Measurements from ENCODE around the gene WBP1. TPM values are rescaled to one million over a fixed set of nuclear protein-coding genes. Genes with fewer than 3 reads are reported as not detected.
"Not testable (repeated sequence)": the region's sequence is repeated elsewhere in the genome, so short reads cannot be mapped to it uniquely, and the experiment has no call there.

The WBP1 gene
- 28.8 and 29.0 TPM in 2 replicates for total RNA-seq

GRCh38 chr2:74458132-74458937 is at the start of gene WBP1:
Gene WBP1 (plus strand): TSS chr2:74458438. CDS start chr2:74458603, 165 bp downstream.
- H3K27ac Mint-ChIP-seq: peak within 1 kb of the TSS; percentile 100
- H3K36me3 Mint-ChIP-seq (ENCODE audit: low read depth): peaks cover 48% of the 10 kb centered on the region
- no peaks in the 10 kb centered on the region for H3K27me3 Mint-ChIP-seq
- H3K4me3 Mint-ChIP-seq: peak within 1 kb of the TSS; percentile 100
- no peaks in the 10 kb centered on the region for H3K9me3 Mint-ChIP-seq
- intact Hi-C loops (cut with micrococcal nuclease): loop anchor here (1.0 to 5.0 kb wide), 3 partner anchors 14 to 1226 kb away; partner anchors contain the start of genes ALMS1, CCT7, MRPL53 and PRADC1
- peaks cover 54% of the 10 kb centered on the region for H3K4me1 Mint-ChIP-seq
- DNase-seq: peak; percentile 99

GRCh38 chr2:74413001-74413698 is 45.1 kb upstream of the WBP1 start:
- H3K36me3 Mint-ChIP-seq (ENCODE audit: low read depth): no peaks in the 10 kb centered on the region
- H3K9me3 Mint-ChIP-seq: no peaks in the 10 kb centered on the region
- DNase-seq: no peak
- H3K4me1 Mint-ChIP-seq: peaks cover 15% of the 10 kb centered on the region
- no peak overlapping the region for H3K4me3 Mint-ChIP-seq
- H3K27ac Mint-ChIP-seq: no peak overlapping the region
- H3K27me3 Mint-ChIP-seq: peaks cover 23% of the 10 kb centered on the region
- intact Hi-C loops (cut with micrococcal nuclease): no loop called here

GRCh38 chr2:74414441-74414840 is 43.8 kb upstream of the WBP1 start:
- no peaks in the 10 kb centered on the region for H3K9me3 Mint-ChIP-seq
- peaks cover 15% of the 10 kb centered on the region for H3K4me1 Mint-ChIP-seq
- peak overlapping the region; percentile 60 for H3K27ac Mint-ChIP-seq
- H3K36me3 Mint-ChIP-seq (ENCODE audit: low read depth): no peaks in the 10 kb centered on the region
- H3K4me3 Mint-ChIP-seq: peak overlapping the region; percentile 56
- intact Hi-C loops (cut with micrococcal nuclease): no loop called here
- H3K27me3 Mint-ChIP-seq: peaks cover 14% of the 10 kb centered on the region
- DNase-seq: no peak

GRCh38 chr2:74414881-74415761 is 43.1 kb upstream of the WBP1 start:
- Mint-ChIP-seq H3K27me3 (peaks cover 13% of the 10 kb centered on the region), H3K9me3 (no peaks in the 10 kb centered on the region), H3K36me3 (ENCODE audit: low read depth) (no peaks in the 10 kb centered on the region), H3K4me3 (peak overlapping the region; percentile 65), H3K27ac (no peak overlapping the region), H3K4me1 (peaks cover 15% of the 10 kb centered on the region)
- DNase-seq: peak; percentile 67
- intact Hi-C loops (cut with micrococcal nuclease): no loop called here

- H3K27me3 Mint-ChIP-seq: peaks cover 13% of the 10 kb centered on the region
- no peaks in the 10 kb centered on the region for H3K9me3 Mint-ChIP-seq
- no peak for DNase-seq
- peak overlapping the region; percentile 19 for H3K27ac Mint-ChIP-seq
- peak overlapping the region; percentile 65 for H3K4me3 Mint-ChIP-seq
- intact Hi-C loops (cut with micrococcal nuclease): no loop called here
- peaks cover 19% of the 10 kb centered on the region for H3K4me1 Mint-ChIP-seq
- H3K36me3 Mint-ChIP-seq (ENCODE audit: low read depth): no peaks in the 10 kb centered on the region
Observed at GRCh38 chr2:74415762-74416395, 42.4 kb upstream of the WBP1 start.

GRCh38 chr2:74416778-74417177 is 41.5 kb upstream of the WBP1 start:
- H3K27me3 Mint-ChIP-seq: peaks cover 13% of the 10 kb centered on the region
- H3K27ac Mint-ChIP-seq: peak overlapping the region; percentile 34
- DNase-seq: no peak
- H3K9me3 Mint-ChIP-seq: no peaks in the 10 kb centered on the region
- no peak overlapping the region for H3K4me3 Mint-ChIP-seq
- H3K36me3 Mint-ChIP-seq (ENCODE audit: low read depth): peaks cover under 1% of the 10 kb centered on the region
- H3K4me1 Mint-ChIP-seq: peaks cover 24% of the 10 kb centered on the region
- intact Hi-C loops (cut with micrococcal nuclease): no loop called here

- intact Hi-C loops (cut with micrococcal nuclease): no loop called here
- peaks cover 24% of the 10 kb centered on the region for H3K4me1 Mint-ChIP-seq
- no peak overlapping the region for H3K4me3 Mint-ChIP-seq
- no peak for DNase-seq
- H3K9me3 Mint-ChIP-seq: no peaks in the 10 kb centered on the region
- H3K27ac Mint-ChIP-seq: no peak overlapping the region
- H3K27me3 Mint-ChIP-seq: peaks cover 13% of the 10 kb centered on the region
- H3K36me3 Mint-ChIP-seq (ENCODE audit: low read depth): peaks cover 2% of the 10 kb centered on the region
Observed at GRCh38 chr2:74417197-74417596, 41.0 kb upstream of the WBP1 start.

- Mint-ChIP-seq H3K36me3 (ENCODE audit: low read depth) (peaks cover 2% of the 10 kb centered on the region), H3K27me3 (peaks cover 10% of the 10 kb centered on the region), H3K9me3 (no peaks in the 10 kb centered on the region), H3K4me1 (peaks cover 25% of the 10 kb centered on the region), H3K27ac (no peak overlapping the region), H3K4me3 (no peak overlapping the region)
- intact Hi-C loops (cut with micrococcal nuclease): no loop called here
- DNase-seq: no peak
Observed at GRCh38 chr2:74417763-74418162, 40.5 kb upstream of the WBP1 start.

GRCh38 chr2:74418312-74418711 is 39.9 kb upstream of the WBP1 start:
- H3K36me3 Mint-ChIP-seq (ENCODE audit: low read depth): peaks cover 2% of the 10 kb centered on the region
- peaks cover 28% of the 10 kb centered on the region for H3K4me1 Mint-ChIP-seq
- intact Hi-C loops (cut with micrococcal nuclease): no loop called here
- H3K9me3 Mint-ChIP-seq: no peaks in the 10 kb centered on the region
- H3K4me3 Mint-ChIP-seq: no peak overlapping the region
- DNase-seq: no peak
- peaks cover 9% of the 10 kb centered on the region for H3K27me3 Mint-ChIP-seq
- H3K27ac Mint-ChIP-seq: no peak overlapping the region

- no peak overlapping the region for H3K27ac Mint-ChIP-seq
- intact Hi-C loops (cut with micrococcal nuclease): no loop called here
Observed at GRCh38 chr2:74419345-74419744, 38.9 kb upstream of the WBP1 start.

GRCh38 chr2:74420006-74420405 is 38.2 kb upstream of the WBP1 start:
- Mint-ChIP-seq H3K4me1 (peaks cover 23% of the 10 kb centered on the region), H3K9me3 (no peaks in the 10 kb centered on the region), H3K27ac (peak overlapping the region; percentile 23), H3K4me3 (peak overlapping the region; percentile 34), H3K27me3 (peaks cover 7% of the 10 kb centered on the region), H3K36me3 (ENCODE audit: low read depth) (peaks cover 12% of the 10 kb centered on the region)
- no peak for DNase-seq
- intact Hi-C loops (cut with micrococcal nuclease): loop anchor here (2.0 to 5.0 kb wide), 2 partner anchors 63 to 273 kb away; partner anchors contain the start of genes BOLA3, CCDC142 and TTC31

More at GRCh38 chr2:74419345-74419744, 38.9 kb upstream of the WBP1 start:
- Mint-ChIP-seq H3K36me3 (ENCODE audit: low read depth) (peaks cover 8% of the 10 kb centered on the region), H3K27me3 (peaks cover 9% of the 10 kb centered on the region), H3K9me3 (no peaks in the 10 kb centered on the region), H3K4me3 (no peak overlapping the region), H3K4me1 (peaks cover 23% of the 10 kb centered on the region)
- DNase-seq: no peak

GRCh38 chr2:74420443-74421103 is 37.7 kb upstream of the WBP1 start:
- not testable (repeated sequence) for DNase-seq, H3K9me3 Mint-ChIP-seq, H3K27me3 Mint-ChIP-seq
- H3K4me1 Mint-ChIP-seq: peaks cover 23% of the 10 kb centered on the region
- intact Hi-C loops (cut with micrococcal nuclease): loop anchor here (1.0 to 5.0 kb wide), 4 partner anchors 28 to 273 kb away; partner anchors contain the start of genes BOLA3, CCDC142 and TTC31
- peaks cover 17% of the 10 kb centered on the region for H3K36me3 Mint-ChIP-seq (ENCODE audit: low read depth)
- H3K27ac Mint-ChIP-seq: peak overlapping the region; percentile 96
- peak overlapping the region; percentile 94 for H3K4me3 Mint-ChIP-seq
